Breast epithelium (tissue), 4 donors: ENCODE results near the gene PTPRH. TPM values are rescaled to one million over a fixed set of nuclear protein-coding genes. Genes with fewer than 3 reads are reported as not detected.

Experiments
- DNase-seq, 2 donors: peaks; one replicate each; pipeline ENCODE4 v3.0.0-alpha.2; 2019; ENCODE audit warnings: low spot score in 2 of 2
- H3K27ac ChIP-seq, 2 donors: fragments of 200-600 bp; sonication (generic) in 1 of 2; one replicate each; pipeline ENCODE4 v1.5.1; 2016 to 2019; ENCODE audit warnings: mild to moderate bottlenecking in 1 of 2
- H3K27me3 ChIP-seq, 2 donors: fragments of 200-600 bp; sonication (generic) in 1 of 2; one replicate each; pipeline versions ENCODE4 v1.5.1 to v1.6.0; 2017 to 2019; ENCODE audit warnings: control low read depth in 1 of 2, mild to moderate bottlenecking in 1 of 2
- H3K36me3 ChIP-seq: fragments of 200-600 bp; one replicate; pipeline ENCODE4 v1.5.1; 2019
- H3K4me1 ChIP-seq, 2 donors: fragments of 200-600 bp; sonication (generic); one replicate each; pipeline ENCODE4 v1.5.1; 2016 to 2019; ENCODE audit warnings: control low read depth in 1 of 2
- H3K4me3 ChIP-seq, 3 donors: fragments of 200-600 bp; sonication (generic); 1 replicate in 2 of 3; 2 replicates in 1 of 3; pipeline ENCODE4 v1.5.1; 2016 to 2019; ENCODE audit warnings: mild to moderate bottlenecking in 3 of 3, moderate library complexity in 2 of 3
- H3K9me3 ChIP-seq, 2 donors: fragments of 200-600 bp; sonication (generic) in 1 of 2; one replicate each; pipeline ENCODE4 v1.5.1; 2016 to 2019; ENCODE audit warnings: control low read depth in 1 of 2
- POLR2A ChIP-seq: fragments of 450-650 bp; IDR thresholded peaks from one replicate; pipeline ENCODE4 v1.6.1; 2016; ENCODE audit warnings: antibody characterized with exemption, mild to moderate bottlenecking, moderate library complexity
- POLR2AphosphoS5 ChIP-seq, 3 donors: sonication (generic); formaldehyde crosslinking; IDR thresholded peaks; one replicate each; pipeline ENCODE4 v1.6.1; 2017; ENCODE audit warnings: antibody characterized with exemption in 3 of 3
- intact Hi-C: fragments of 100-400 bp; cut with DNase I; formaldehyde crosslinking; loops from one replicate; pipeline ENCODE4 v1.15.1; 2023; ENCODE audit warnings: low total_unique reads
- total RNA-seq, 3 donors: library from RNA; depleted of rRNA; stranded (reverse); fragments of >200 nt; gene quantifications; one replicate each; pipeline ENCODE4 v1.1.0, GENCODE V29; 2016
- TF ChIP-seq, protein P1 (sequence below), 3 donors: fragments of 450-650 bp; IDR thresholded peaks; one replicate each; pipeline ENCODE4 v1.5.1; 2016 to 2017; ENCODE audit warnings: antibody characterized with exemption in 3 of 3, mild to moderate bottlenecking in 3 of 3, moderate library complexity in 3 of 3

The PTPRH gene
- total RNA-seq, 3 donors from 2014 or later: 0.73 to 10.2 (median 2.1) TPM

DNA sequence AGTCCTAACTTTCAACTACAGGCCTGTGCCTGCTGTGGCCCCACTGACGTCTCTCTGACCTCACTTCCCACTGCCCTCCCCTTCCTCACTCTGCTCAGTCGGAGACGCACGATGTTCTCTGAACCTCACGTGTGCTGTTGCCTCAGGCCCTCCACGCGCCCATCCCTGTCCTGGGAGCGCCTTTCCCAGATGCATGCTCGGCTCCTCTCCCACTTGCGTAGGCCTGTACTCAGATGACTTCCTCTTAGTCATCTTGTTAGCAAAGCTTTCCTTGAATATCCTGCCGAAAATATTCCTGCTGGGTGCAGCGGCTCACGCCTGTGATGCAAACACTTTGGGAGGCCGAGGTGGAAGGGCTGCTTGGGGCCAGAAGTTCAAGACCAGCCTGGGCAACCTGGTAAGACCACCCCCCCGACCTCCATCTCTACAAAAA, 19.9 kb downstream of the PTPRH start:
- H3K36me3 ChIP-seq: no peaks in the 10 kb centered on the region
- no peaks in the 10 kb centered on the region for H3K4me1 ChIP-seq
- intact Hi-C loops: no loop called here
- TF ChIP-seq POLR2AphosphoS5 (IDR thresholded peaks at IDR 0.05) (peak; percentile 42 to 93 (median 49)), POLR2A (no peak)
- TF ChIP-seq, protein P1, sequence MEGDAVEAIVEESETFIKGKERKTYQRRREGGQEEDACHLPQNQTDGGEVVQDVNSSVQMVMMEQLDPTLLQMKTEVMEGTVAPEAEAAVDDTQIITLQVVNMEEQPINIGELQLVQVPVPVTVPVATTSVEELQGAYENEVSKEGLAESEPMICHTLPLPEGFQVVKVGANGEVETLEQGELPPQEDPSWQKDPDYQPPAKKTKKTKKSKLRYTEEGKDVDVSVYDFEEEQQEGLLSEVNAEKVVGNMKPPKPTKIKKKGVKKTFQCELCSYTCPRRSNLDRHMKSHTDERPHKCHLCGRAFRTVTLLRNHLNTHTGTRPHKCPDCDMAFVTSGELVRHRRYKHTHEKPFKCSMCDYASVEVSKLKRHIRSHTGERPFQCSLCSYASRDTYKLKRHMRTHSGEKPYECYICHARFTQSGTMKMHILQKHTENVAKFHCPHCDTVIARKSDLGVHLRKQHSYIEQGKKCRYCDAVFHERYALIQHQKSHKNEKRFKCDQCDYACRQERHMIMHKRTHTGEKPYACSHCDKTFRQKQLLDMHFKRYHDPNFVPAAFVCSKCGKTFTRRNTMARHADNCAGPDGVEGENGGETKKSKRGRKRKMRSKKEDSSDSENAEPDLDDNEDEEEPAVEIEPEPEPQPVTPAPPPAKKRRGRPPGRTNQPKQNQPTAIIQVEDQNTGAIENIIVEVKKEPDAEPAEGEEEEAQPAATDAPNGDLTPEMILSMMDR (IDR thresholded peaks at IDR 0.05): no peak
- no peak overlapping the region for H3K4me3 ChIP-seq
- H3K27ac ChIP-seq: peak overlapping the region; percentile 56 to 92
- H3K27me3 ChIP-seq: no peaks in the 10 kb centered on the region
- DNase-seq: peak in 1 of 2 donors; percentile 66
- H3K9me3 ChIP-seq: no peaks in the 10 kb centered on the region

DNA sequence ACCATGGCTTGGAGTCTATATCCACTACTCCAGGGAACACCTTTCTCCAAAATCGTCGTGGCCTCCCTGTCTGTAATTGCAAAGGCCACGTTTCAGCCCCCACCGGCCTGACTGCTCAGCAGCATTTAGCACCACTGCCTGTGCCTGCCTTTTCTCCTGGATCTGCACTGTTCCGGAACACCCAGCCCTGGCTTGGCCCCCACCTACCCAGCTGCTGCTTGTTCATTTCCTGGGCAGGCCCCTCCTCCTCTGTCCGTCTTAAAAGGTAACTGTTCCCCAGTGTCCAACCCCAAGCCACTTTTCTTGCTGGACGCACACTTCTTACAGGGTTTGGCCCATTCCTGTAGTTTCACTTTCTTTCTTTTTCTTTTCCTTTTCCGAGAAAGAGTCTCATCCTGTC, 20.7 kb downstream of the PTPRH start:
- H3K36me3 ChIP-seq: no peaks in the 10 kb centered on the region
- no peaks in the 10 kb centered on the region for H3K9me3 ChIP-seq
- H3K27me3 ChIP-seq: peaks cover 0 to 1% of the 10 kb centered on the region in 2 donors
- peak overlapping the region; percentile 56 to 92 for H3K27ac ChIP-seq
- intact Hi-C loops: no loop called here
- DNase-seq: no peak
- no peak overlapping the region for H3K4me3 ChIP-seq
- no peaks in the 10 kb centered on the region for H3K4me1 ChIP-seq
- no peak for TF ChIP-seq POLR2A
- TF ChIP-seq POLR2AphosphoS5 (IDR thresholded peaks at IDR 0.05): no peak
- TF ChIP-seq, protein P1 (IDR thresholded peaks at IDR 0.05): no peak

DNA sequence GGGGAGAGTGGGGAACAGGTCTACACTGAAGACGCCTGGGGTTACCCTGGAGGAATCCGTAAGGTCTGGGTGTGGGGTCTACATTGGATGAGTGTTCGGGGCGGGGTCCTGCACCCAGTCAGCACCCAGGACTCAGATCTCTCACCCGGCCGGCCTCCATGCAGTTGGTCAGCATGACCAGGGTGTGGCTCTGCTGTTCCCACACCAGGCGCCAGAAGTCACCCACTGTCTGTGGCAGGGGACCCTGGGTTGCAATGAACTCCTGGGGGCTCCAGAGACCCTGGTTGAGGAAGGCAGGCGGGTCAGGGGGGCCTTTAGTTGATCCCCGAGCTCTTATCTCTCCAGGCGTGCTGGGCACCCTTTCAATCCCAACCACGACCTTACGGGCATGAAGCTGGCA, 23.2 kb downstream of the PTPRH start:
- Histone ChIP-seq H3K4me1 (no peaks in the 10 kb centered on the region), H3K9me3 (no peaks in the 10 kb centered on the region), H3K36me3 (no peaks in the 10 kb centered on the region), H3K27ac (no peak overlapping the region), H3K4me3 (no peak overlapping the region), H3K27me3 (peaks cover 0 to 20% of the 10 kb centered on the region in 2 donors)
- intact Hi-C loops: no loop called here
- no peak for TF ChIP-seq POLR2AphosphoS5 (IDR thresholded peaks at IDR 0.05)
- no peak for TF ChIP-seq POLR2A
- TF ChIP-seq, protein P1 (IDR thresholded peaks at IDR 0.05): no peak
- DNase-seq: no peak

DNA sequence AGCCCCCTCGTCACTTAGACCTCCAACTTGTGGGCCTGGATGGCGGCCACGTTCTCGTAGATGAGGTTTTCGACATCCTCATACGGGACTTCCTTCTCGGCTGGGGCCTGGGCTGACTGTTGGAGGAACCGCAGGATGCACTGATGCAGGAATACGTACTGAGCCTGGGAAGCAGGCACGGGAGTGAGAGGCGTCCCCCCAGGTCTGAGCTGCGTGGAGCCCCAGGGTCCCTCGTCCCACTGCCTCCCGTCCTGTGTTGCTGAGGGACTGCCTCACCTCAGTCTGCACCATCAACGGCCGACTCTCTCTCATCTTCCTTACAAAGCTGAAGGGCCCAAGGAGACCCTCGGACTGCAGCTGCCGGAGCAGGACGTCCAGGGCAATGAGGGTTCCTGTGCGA, 27.6 kb downstream of the PTPRH start:
- no peak for DNase-seq
- no peak for TF ChIP-seq POLR2AphosphoS5 (IDR thresholded peaks at IDR 0.05)
- TF ChIP-seq POLR2A: no peak
- TF ChIP-seq, protein P1 (IDR thresholded peaks at IDR 0.05): no peak
- Histone ChIP-seq H3K36me3 (no peaks in the 10 kb centered on the region), H3K9me3 (no peaks in the 10 kb centered on the region), H3K4me1 (peaks cover 0 to 4% of the 10 kb centered on the region in 2 donors), H3K4me3 (no peak overlapping the region), H3K27ac (no peak overlapping the region), H3K27me3 (peaks cover 0 to 62% of the 10 kb centered on the region in 2 donors)
- intact Hi-C loops: no loop called here

DNA sequence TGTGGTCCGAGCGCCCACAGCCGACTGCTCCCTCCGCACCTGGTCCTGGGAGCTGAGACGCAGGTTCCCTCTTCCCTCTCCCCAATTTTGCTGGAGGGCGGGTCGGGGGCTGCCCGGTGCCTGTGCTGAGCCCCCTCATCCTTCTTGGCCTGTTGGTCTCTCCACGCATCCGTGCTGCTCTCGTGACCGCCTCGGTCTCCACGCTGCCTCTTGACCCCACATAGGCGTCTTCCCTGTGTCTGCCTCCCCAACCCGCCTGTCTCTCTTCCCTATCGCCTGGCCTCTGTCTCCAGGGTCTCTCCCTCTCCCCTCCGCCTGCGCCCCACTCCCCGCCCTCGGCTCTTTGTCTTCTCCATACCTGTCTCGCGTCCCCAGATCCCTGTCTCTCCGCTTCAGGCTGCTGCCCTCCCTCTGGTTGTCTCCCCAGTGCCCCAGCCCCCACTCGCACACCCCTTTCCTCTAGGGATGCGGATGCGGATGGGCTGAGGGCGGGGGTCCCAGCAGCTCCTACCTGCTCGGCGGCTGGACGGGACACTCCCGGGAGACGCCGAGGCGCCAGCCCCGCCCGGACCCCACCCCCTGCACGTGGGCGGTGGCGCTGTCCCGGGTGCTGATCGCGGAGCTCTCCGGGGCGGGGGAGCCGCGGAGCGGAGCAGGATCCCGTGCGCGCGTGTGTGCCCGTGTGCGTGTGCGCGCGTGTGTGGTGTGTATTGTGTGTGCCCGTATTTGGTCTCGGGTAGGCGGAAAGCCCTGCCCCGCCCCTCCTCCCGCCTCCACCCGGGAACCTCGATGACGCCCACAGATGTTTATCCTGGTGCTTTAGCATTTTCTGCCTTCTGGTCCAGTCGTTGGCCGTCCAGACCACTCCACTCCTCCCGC, 29.5 kb downstream of the PTPRH start, which contains the start of gene SYT5:
TSS of gene SYT5 (minus strand) at position 684 of the 879 bp plus-strand sequence. CDS start 1,248 bp downstream, outside the sequence.
- no peak for DNase-seq
- Histone ChIP-seq H3K9me3 (no peaks in the 10 kb centered on the region), H3K36me3 (no peaks in the 10 kb centered on the region), H3K4me3 (peak within 1 kb of the TSS in 2 of 3 donors; percentile 30 to 56), H3K27ac (no peak within 1 kb of the TSS), H3K4me1 (peaks cover 0 to 4% of the 10 kb centered on the region in 2 donors), H3K27me3 (peaks cover 4 to 80% of the 10 kb centered on the region in 2 donors)
- intact Hi-C loops: loop anchor here (10.0 kb wide), 1 partner anchor 1475 kb away; no protein-coding TSS in a partner anchor
- no peak for TF ChIP-seq POLR2A
- TF ChIP-seq, protein P1 (IDR thresholded peaks at IDR 0.05): no peak
- TF ChIP-seq POLR2AphosphoS5 (IDR thresholded peaks at IDR 0.05): no peak
